Renal cortex interstitium (tissue), 11 donors: Measurements from ENCODE around the gene CHADL. TPM values are rescaled to one million over a fixed set of nuclear protein-coding genes. Genes with fewer than 3 reads are reported as not detected.
"Not testable (repeated sequence)": the region's sequence is repeated elsewhere in the genome, so short reads cannot be mapped to it uniquely, and the experiment has no call there.

ENCODE experiments used
- DNase-seq, 11 donors: peaks; one replicate each; pipeline ENCODE4 v3.0.0-alpha.2; 2013; ENCODE audit warnings: low read depth in 9 of 11, low spot score in 4 of 11; ENCODE audit errors: extremely low read depth in 1 of 11
- polyA plus RNA-seq, 3 donors: library from polyadenylated mRNA; unstranded; fragments of 120-200 nt; gene quantifications; one replicate each; pipeline ENCODE4 v1.2.1, GENCODE V29; 2013; ENCODE audit not compliant: insufficient read length in 3 of 3

Gene CHADL
- polyA plus RNA-seq, 3 donors, result 2.5 to 4.3 (median 3.4) TPM

- DNase-seq, result no peak
These were observed 21.0 kb upstream of the CHADL start for GRCh38 chr22:41261541-41262249.

GRCh38 chr22:41260871-41261270, 20.1 kb upstream of the CHADL start:
- DNase-seq, result no peak

- not testable (repeated sequence) for DNase-seq
These were observed 19.0 kb upstream of the CHADL start for GRCh38 chr22:41259756-41260155.

- no peak for DNase-seq
These were observed 17.0 kb upstream of the CHADL start for GRCh38 chr22:41257696-41258095.

GRCh38 chr22:41256254-41257253, 15.8 kb upstream of the CHADL start:
- DNase-seq, result peak in 3 of 11 donors; percentile 10 to 29 (median 22)

- no peak for DNase-seq
These were observed 13.5 kb upstream of the CHADL start for GRCh38 chr22:41254230-41254629.

- no peak for DNase-seq
These were observed 11.6 kb upstream of the CHADL start for GRCh38 chr22:41252365-41252764.

- DNase-seq, result no peak
These were observed 9.4 kb upstream of the CHADL start for GRCh38 chr22:41250127-41250526.

- DNase-seq, result no peak
These were observed 8.7 kb upstream of the CHADL start for GRCh38 chr22:41249442-41249841.

GRCh38 chr22:41248758-41249157, 8.0 kb upstream of the CHADL start:
- no peak for DNase-seq

- DNase-seq, result no peak
These were observed 7.6 kb upstream of the CHADL start for GRCh38 chr22:41248314-41248713.

- DNase-seq, result no peak
These were observed 7.0 kb upstream of the CHADL start for GRCh38 chr22:41247703-41248102.

GRCh38 chr22:41245917-41246499, 5.3 kb upstream of the CHADL start:
- DNase-seq, result no peak

- DNase-seq, result no peak
These were observed 2.6 kb upstream of the CHADL start for GRCh38 chr22:41243361-41243760.

GRCh38 chr22:41242396-41243117, 1.8 kb upstream of the CHADL start:
- DNase-seq, result no peak

GRCh38 chr22:41241133-41241676, 474 bp upstream of the CHADL start:
- no peak for DNase-seq

GRCh38 chr22:41239443-41240128, 1.1 kb downstream of the CHADL start:
- DNase-seq, result no peak
